MM.1S (cell line): ENCODE results near the gene ARHGEF19.

ENCODE experiments used
- DNase-seq: peaks from one replicate; pipeline ENCODE4 v3.0.0-alpha.2; 2015
- H2AFZ ChIP-seq: fragments of 300-600 bp; sonication (generic); 2 replicates; pipeline ENCODE4 v1.6.0; 2016; ENCODE audit warnings: antibody characterized with exemption, low read length
- H3F3A ChIP-seq: fragments of 300-600 bp; sonication (generic); 2 replicates; pipeline ENCODE4 v1.6.1; 2016; ENCODE audit warnings: mild to moderate bottlenecking, antibody characterized with exemption, low read length, moderate library complexity, mixed read lengths; ENCODE audit not compliant: insufficient read depth
- H3K27ac ChIP-seq: fragments of 300-600 bp; sonication (generic); 2 replicates; pipeline ENCODE4 v1.5.1; 2016; ENCODE audit warnings: mild to moderate bottlenecking, low read length
- H3K27me3 ChIP-seq: fragments of 300-600 bp; sonication (generic); replicated peaks from 2 replicates; pipeline ENCODE4 v1.6.0; 2016; ENCODE audit warnings: low read length; ENCODE audit not compliant: insufficient read depth
- H3K36me3 ChIP-seq: fragments of 300-600 bp; sonication (generic); replicated peaks from 2 replicates; pipeline ENCODE4 v1.6.1; 2016; ENCODE audit warnings: mild to moderate bottlenecking, low read length, mixed read lengths; ENCODE audit not compliant: insufficient read depth
- H3K4me1 ChIP-seq: fragments of 300-600 bp; sonication (generic); 2 replicates; pipeline ENCODE4 v1.6.1; 2016; ENCODE audit warnings: low read length, mixed read lengths
- H3K4me2 ChIP-seq: fragments of 300-600 bp; sonication (generic); 2 replicates; pipeline ENCODE4 v1.6.0; 2016; ENCODE audit warnings: low read depth, low read length
- H3K4me3 ChIP-seq: fragments of 300-600 bp; sonication (generic); 2 replicates; pipeline ENCODE4 v1.5.1; 2016; ENCODE audit warnings: low read length, mixed read lengths
- H3K79me2 ChIP-seq: fragments of 300-600 bp; sonication (generic); 2 replicates; pipeline ENCODE4 v1.6.1; 2016; ENCODE audit warnings: mixed run types, low read length, mixed read lengths
- H3K9ac ChIP-seq: fragments of 300-600 bp; sonication (generic); 2 replicates; pipeline ENCODE4 v1.6.1; 2016; ENCODE audit warnings: low read length, mixed read lengths
- H3K9me2 ChIP-seq: fragments of 300-600 bp; sonication (generic); replicated peaks from 2 replicates; pipeline ENCODE4 v1.6.1; 2016; ENCODE audit warnings: mild to moderate bottlenecking, low read length, mixed read lengths; ENCODE audit not compliant: insufficient read depth
- H3K9me3 ChIP-seq: fragments of 300-600 bp; sonication (generic); replicated peaks from 2 replicates; pipeline ENCODE4 v1.6.1; 2016; ENCODE audit warnings: mild to moderate bottlenecking, low read length, mixed read lengths; ENCODE audit not compliant: insufficient read depth
- H4K20me1 ChIP-seq: fragments of 300-600 bp; sonication (generic); 2 replicates; pipeline ENCODE4 v1.6.1; 2016; ENCODE audit warnings: mild to moderate bottlenecking, low read length, moderate library complexity, mixed read lengths; ENCODE audit not compliant: insufficient read depth
- EZH2 ChIP-seq: fragments of 300-600 bp; sonication (generic); optimal IDR thresholded peaks from 2 replicates; pipeline ENCODE3; 2017; ENCODE audit warnings: low read depth, mild to moderate bottlenecking, antibody characterized with exemption, low read length, mixed read lengths
- EZH2phosphoT487 ChIP-seq: fragments of 300-600 bp; sonication (generic); IDR thresholded peaks from 2 replicates; pipeline ENCODE4 v1.6.1; 2018; ENCODE audit warnings: antibody characterized with exemption, low read length
- TF ChIP-seq, protein P1 (sequence below): fragments of 300-600 bp; sonication (generic); IDR thresholded peaks from 2 replicates; pipeline ENCODE4 v1.5.1; 2016; ENCODE audit warnings: antibody characterized with exemption, low read length, mixed read lengths

ARHGEF19 gene

DNA sequence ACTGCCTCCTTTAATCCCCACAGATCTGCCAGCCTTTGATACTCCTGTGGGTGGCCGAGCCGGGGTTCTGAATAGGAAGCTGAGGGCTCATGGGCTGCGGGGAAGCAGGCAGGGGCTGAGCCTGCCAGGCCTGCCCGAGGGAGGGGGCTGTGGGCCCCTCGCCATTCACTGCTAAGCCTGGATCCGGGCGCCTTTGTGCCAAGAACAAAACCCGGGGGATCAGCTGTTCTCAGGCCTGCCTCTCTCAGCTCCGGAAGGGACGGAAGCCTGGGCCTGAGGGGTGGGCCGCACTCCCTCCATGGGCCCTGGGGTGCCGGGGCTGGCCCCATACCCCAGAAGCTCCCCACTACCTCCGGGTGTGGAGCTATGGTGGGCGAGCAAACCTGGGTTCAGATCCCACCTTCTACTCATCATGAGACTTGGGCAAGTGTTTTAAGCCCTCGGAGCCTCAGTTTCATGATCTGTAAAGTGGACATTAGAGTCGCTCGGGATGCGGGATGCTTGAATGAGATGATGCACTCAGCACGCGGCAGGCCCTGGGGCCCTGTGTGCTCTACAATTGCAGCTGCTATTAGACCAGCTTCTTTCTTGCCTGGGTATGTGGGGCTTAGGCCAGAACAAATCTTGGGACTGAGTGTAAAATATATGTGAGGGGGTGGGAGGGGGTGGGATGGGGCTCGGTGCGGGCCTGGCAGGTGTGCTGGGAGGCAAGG lies 37.4 kb downstream of the ARHGEF19 start:
- no peaks in the 10 kb centered on the region for H3K36me3 ChIP-seq
- peaks cover 58% of the 10 kb centered on the region for H3K27me3 ChIP-seq
- H4K20me1 ChIP-seq = no peaks in the 10 kb centered on the region
- H2AFZ ChIP-seq = no peak overlapping the region
- no peak overlapping the region for H3K9ac ChIP-seq
- H3K9me2 ChIP-seq = no peaks in the 10 kb centered on the region
- no peaks in the 10 kb centered on the region for H3K79me2 ChIP-seq
- TF ChIP-seq EZH2phosphoT487 (no peak), EZH2 (no peak)
- TF ChIP-seq, protein P1, sequence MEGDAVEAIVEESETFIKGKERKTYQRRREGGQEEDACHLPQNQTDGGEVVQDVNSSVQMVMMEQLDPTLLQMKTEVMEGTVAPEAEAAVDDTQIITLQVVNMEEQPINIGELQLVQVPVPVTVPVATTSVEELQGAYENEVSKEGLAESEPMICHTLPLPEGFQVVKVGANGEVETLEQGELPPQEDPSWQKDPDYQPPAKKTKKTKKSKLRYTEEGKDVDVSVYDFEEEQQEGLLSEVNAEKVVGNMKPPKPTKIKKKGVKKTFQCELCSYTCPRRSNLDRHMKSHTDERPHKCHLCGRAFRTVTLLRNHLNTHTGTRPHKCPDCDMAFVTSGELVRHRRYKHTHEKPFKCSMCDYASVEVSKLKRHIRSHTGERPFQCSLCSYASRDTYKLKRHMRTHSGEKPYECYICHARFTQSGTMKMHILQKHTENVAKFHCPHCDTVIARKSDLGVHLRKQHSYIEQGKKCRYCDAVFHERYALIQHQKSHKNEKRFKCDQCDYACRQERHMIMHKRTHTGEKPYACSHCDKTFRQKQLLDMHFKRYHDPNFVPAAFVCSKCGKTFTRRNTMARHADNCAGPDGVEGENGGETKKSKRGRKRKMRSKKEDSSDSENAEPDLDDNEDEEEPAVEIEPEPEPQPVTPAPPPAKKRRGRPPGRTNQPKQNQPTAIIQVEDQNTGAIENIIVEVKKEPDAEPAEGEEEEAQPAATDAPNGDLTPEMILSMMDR = no peak
- no peak overlapping the region for H3K4me2 ChIP-seq
- H3K4me1 ChIP-seq = no peaks in the 10 kb centered on the region
- no peaks in the 10 kb centered on the region for H3K9me3 ChIP-seq
- no peak for DNase-seq
- H3K4me3 ChIP-seq = no peak overlapping the region
- no peaks in the 10 kb centered on the region for H3F3A ChIP-seq
- H3K27ac ChIP-seq = no peak overlapping the region

DNA sequence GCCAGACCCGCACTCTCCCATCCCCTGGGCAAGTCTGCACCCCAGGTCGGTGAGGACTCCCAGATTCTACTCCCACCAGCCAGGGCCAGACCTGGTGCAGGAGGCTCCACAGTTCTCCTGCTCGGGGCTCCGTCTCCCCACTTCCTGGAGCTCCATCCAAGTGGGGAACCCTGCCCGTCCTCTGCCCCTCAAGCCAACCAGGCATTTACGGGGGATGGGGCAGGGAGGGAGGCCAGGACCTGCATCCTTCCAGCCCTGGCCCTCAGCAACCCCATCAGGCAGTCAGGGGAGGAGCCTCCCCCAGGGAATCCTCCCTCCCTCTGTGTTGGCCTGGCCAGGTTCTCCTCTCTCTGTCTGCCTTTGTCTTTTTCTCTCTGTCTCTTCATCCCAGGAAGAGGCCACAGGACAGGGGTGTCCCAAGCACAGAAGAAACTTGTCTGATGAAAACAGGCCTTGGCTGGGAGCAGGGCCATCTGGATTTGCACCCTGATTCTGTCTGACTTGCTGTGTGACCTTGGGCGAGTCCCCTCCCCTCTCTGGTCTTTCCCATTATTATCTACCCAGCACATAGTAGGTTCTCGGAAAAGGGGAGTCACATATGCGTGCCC lies 38.1 kb downstream of the ARHGEF19 start:
- Histone ChIP-seq H2AFZ (no peak overlapping the region), H3K27ac (no peak overlapping the region), H3K9me3 (no peaks in the 10 kb centered on the region), H3K4me1 (no peaks in the 10 kb centered on the region), H3K4me2 (no peak overlapping the region), H3K9ac (no peak overlapping the region), H3K27me3 (peaks cover 64% of the 10 kb centered on the region), H4K20me1 (no peaks in the 10 kb centered on the region), H3K9me2 (no peaks in the 10 kb centered on the region), H3K79me2 (no peaks in the 10 kb centered on the region), H3K4me3 (no peak overlapping the region), H3K36me3 (no peaks in the 10 kb centered on the region), H3F3A (no peaks in the 10 kb centered on the region)
- no peak for DNase-seq
- no peak for TF ChIP-seq EZH2phosphoT487
- TF ChIP-seq, protein P1 = no peak
- TF ChIP-seq EZH2 = no peak

DNA sequence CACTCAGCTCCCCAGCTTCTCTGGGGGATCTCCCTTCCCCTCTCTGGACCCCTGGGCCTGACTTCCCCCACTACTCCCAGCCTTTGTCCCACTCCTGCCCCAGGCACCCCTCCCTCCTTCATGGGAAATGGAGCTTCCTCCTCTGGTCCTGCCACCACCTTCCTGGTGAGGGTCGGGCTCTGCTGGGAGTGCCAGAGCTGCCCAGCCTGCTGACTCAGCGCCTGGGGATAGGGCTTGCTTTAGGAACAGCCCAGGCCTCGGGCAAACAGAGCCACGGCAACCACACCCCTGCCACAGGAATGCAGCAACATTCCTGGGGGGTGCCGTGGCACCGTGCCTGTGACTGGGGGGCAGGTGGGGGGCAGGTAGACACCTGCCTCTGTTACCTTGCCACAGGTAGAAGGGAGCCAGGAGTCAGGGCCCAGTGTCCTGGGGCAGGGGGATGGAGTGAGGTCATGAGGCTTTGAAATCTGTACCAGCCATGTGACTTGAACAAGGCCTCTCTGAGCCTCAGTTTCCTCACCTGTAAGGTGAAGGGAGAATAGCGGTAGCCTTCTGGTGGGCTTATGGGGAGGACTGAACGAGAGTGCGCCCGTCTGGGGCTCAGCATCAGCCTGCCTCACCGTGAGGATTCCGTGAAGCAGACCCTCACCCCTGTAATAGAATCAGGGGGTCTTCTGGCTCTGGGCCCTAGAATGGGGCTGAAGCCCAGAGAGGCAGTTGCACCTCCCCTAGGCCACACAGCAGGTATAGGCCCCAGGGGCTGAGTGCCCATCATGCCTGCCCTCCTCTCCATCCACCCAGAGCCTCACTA lies 38.8 kb downstream of the ARHGEF19 start:
- Histone ChIP-seq H3F3A (no peaks in the 10 kb centered on the region), H3K4me3 (no peak overlapping the region), H3K27me3 (peaks cover 68% of the 10 kb centered on the region), H3K27ac (no peak overlapping the region), H3K9ac (no peak overlapping the region), H3K79me2 (no peaks in the 10 kb centered on the region), H3K4me1 (no peaks in the 10 kb centered on the region), H3K4me2 (no peak overlapping the region), H4K20me1 (no peaks in the 10 kb centered on the region), H3K36me3 (no peaks in the 10 kb centered on the region), H3K9me2 (no peaks in the 10 kb centered on the region), H3K9me3 (no peaks in the 10 kb centered on the region), H2AFZ (no peak overlapping the region)
- no peak for TF ChIP-seq EZH2phosphoT487
- no peak for TF ChIP-seq EZH2
- TF ChIP-seq, protein P1 = no peak
- DNase-seq = no peak
